ENCODE data around the gene HJV.

DNA sequence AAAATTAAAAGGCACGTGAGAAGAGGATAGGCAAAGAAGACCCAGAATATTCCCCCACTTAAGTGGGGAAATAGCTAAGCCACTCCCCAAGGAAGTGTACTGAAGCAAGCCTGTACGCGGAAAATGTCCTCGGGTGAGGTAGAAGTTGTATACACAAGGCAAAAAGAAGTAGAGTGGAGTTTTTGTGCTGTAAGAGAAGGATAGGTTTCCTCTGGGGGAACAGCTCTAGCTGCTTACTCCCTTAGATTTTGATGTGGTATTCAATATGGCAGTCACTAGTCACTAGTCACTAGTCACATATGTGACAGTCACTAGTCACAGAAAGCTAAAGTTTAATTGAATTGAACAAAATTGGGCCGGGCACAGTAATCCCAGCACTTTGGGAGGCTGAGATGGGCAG, 32.8 kb downstream of the HJV start:
- TF ChIP-seq EZH2 (IDR thresholded peaks at IDR 0.05; ENCODE audit: borderline replicate concordance) = no peak
- TF ChIP-seq, protein P1, sequence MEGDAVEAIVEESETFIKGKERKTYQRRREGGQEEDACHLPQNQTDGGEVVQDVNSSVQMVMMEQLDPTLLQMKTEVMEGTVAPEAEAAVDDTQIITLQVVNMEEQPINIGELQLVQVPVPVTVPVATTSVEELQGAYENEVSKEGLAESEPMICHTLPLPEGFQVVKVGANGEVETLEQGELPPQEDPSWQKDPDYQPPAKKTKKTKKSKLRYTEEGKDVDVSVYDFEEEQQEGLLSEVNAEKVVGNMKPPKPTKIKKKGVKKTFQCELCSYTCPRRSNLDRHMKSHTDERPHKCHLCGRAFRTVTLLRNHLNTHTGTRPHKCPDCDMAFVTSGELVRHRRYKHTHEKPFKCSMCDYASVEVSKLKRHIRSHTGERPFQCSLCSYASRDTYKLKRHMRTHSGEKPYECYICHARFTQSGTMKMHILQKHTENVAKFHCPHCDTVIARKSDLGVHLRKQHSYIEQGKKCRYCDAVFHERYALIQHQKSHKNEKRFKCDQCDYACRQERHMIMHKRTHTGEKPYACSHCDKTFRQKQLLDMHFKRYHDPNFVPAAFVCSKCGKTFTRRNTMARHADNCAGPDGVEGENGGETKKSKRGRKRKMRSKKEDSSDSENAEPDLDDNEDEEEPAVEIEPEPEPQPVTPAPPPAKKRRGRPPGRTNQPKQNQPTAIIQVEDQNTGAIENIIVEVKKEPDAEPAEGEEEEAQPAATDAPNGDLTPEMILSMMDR (IDR thresholded peaks at IDR 0.05; ENCODE audit: poor library complexity) = no peak

Measured in hepatocyte (in vitro differentiated cells).